Activated CD4-positive, alpha-beta T cell treated with anti-CD3 and anti-CD28 coated beads, Interleukin-2, amount 50 U/mL, for 4 hours (primary cell): Measurements from ENCODE around the gene WASHC2A.
"Not testable (repeated sequence)": the region's sequence is repeated elsewhere in the genome, so short reads cannot be mapped to it uniquely, and the experiment has no call there.

Experiments used
- DNase-seq, 2 experiments: peaks; one replicate each; pipeline ENCODE4 v3.0.0-alpha.2; 2020

WASHC2A gene

GRCh38 chr10:50067546-50068351 is at the start of gene WASHC2A:
Gene WASHC2A (plus strand): TSS chr10:50067954. CDS start chr10:50068006, 52 bp downstream.
- peak; percentile 81 for DNase-seq

- not testable (repeated sequence) for DNase-seq
These were observed 48.5 kb upstream of the WASHC2A start for GRCh38 chr10:50019279-50019678.

GRCh38 chr10:50020451-50021024 is 47.2 kb upstream of the WASHC2A start:
- not testable (repeated sequence) for DNase-seq

GRCh38 chr10:50021646-50022045 is 46.1 kb upstream of the WASHC2A start:
- no peak for DNase-seq

GRCh38 chr10:50024716-50025383 is 42.9 kb upstream of the WASHC2A start:
- not testable (repeated sequence) for DNase-seq

- no peak for DNase-seq
These were observed 42.1 kb upstream of the WASHC2A start for GRCh38 chr10:50025627-50026026.

GRCh38 chr10:50027195-50027594 is 40.6 kb upstream of the WASHC2A start:
- no peak for DNase-seq

GRCh38 chr10:50033481-50033880 is 34.3 kb upstream of the WASHC2A start:
- DNase-seq = no peak

- not testable (repeated sequence) for DNase-seq
These were observed 32.4 kb upstream of the WASHC2A start for GRCh38 chr10:50035337-50035736.

- DNase-seq = no peak
These were observed 22.7 kb upstream of the WASHC2A start for GRCh38 chr10:50044941-50045664.

GRCh38 chr10:50046457-50046856 is 21.3 kb upstream of the WASHC2A start:
- not testable (repeated sequence) for DNase-seq

- not testable (repeated sequence) for DNase-seq
These were observed 20.2 kb upstream of the WASHC2A start for GRCh38 chr10:50047594-50047993.

GRCh38 chr10:50051995-50052660 is 15.6 kb upstream of the WASHC2A start:
- not testable (repeated sequence) for DNase-seq

GRCh38 chr10:50052778-50053376 is 14.9 kb upstream of the WASHC2A start:
- not testable (repeated sequence) for DNase-seq

- DNase-seq = not testable (repeated sequence)
These were observed 12.1 kb upstream of the WASHC2A start for GRCh38 chr10:50055494-50056292.

- DNase-seq = not testable (repeated sequence)
These were observed 11.1 kb upstream of the WASHC2A start for GRCh38 chr10:50056654-50057053.

- DNase-seq = not testable (repeated sequence)
These were observed 9.0 kb upstream of the WASHC2A start for GRCh38 chr10:50058727-50059126.

GRCh38 chr10:50059946-50060345 is 7.8 kb upstream of the WASHC2A start:
- not testable (repeated sequence) for DNase-seq

GRCh38 chr10:50061548-50061947 is 6.2 kb upstream of the WASHC2A start:
- DNase-seq = not testable (repeated sequence)

- DNase-seq = no peak
These were observed 4.7 kb upstream of the WASHC2A start for GRCh38 chr10:50063100-50063499.

GRCh38 chr10:50068352-50068659 is 552 bp downstream of the WASHC2A start:
- DNase-seq = not testable (repeated sequence)
